WTC11 (cell line): ENCODE measurements around the gene MESD. TPM values are rescaled to one million over a fixed set of nuclear protein-coding genes. Genes with fewer than 3 reads are reported as not detected.

ENCODE experiments used
- ATAC-seq: fragments of 200-7000 bp; cut with Tn5 transposase; 2 replicates; pipeline ENCODE4 v1.10.0; 2021; ENCODE audit warnings: mild to moderate bottlenecking, moderate library complexity
- CTCF ChIA-PET: fragments of 300-600 bp; sonication (Branson Sonifier 250); formaldehyde crosslinking; loops from one replicate; lab custom pipeline; 2021; ENCODE audit warnings: antibody characterized with exemption; lab: Charles Lee
- POLR2A ChIA-PET: fragments of 350-600 bp; sonication (Branson Sonifier 250); formaldehyde crosslinking; loops from one replicate; lab custom pipeline; 2021; ENCODE audit warnings: antibody characterized with exemption; lab: Charles Lee
- DNase-seq: peaks from one replicate; pipeline ENCODE4 v3.0.0; 2021; ENCODE audit warnings: low spot score
- H3K27ac Mint-ChIP-seq: 2 replicates; pipeline ENCODE4 v1.8.0; 2021; ENCODE audit warnings: mixed read lengths
- H3K27me3 Mint-ChIP-seq: 2 replicates; pipeline ENCODE4 v1.8.0; 2021; ENCODE audit warnings: low read depth, mild to moderate bottlenecking, moderate library complexity, mixed read lengths
- H3K36me3 Mint-ChIP-seq: 2 replicates; pipeline ENCODE4 v1.8.0; 2021; ENCODE audit warnings: mixed read lengths
- H3K4me1 Mint-ChIP-seq: 2 replicates; pipeline ENCODE4 v1.8.0; 2022; ENCODE audit warnings: mixed read lengths
- H3K4me3 Mint-ChIP-seq: 2 replicates; pipeline ENCODE4 v1.8.0; 2021; ENCODE audit warnings: mild to moderate bottlenecking, moderate library complexity, mixed read lengths
- H3K9me3 Mint-ChIP-seq: 2 replicates; pipeline ENCODE4 v1.8.0; 2021; ENCODE audit warnings: mixed read lengths
- ATF1 ChIP-seq: sonication (generic); formaldehyde crosslinking; IDR thresholded peaks from 2 replicates; pipeline ENCODE4 v1.8.1; 2023; ENCODE audit warnings: mild to moderate bottlenecking, moderate library complexity, missing genetic modification reagents
- FOXJ3 ChIP-seq: sonication (generic); formaldehyde crosslinking; IDR thresholded peaks from 2 replicates; pipeline ENCODE4 v1.9.0; 2021; ENCODE audit warnings: missing genetic modification reagents, mild to moderate bottlenecking, borderline replicate concordance
- FOXP1 ChIP-seq: sonication (generic); formaldehyde crosslinking; IDR thresholded peaks from 2 replicates; pipeline ENCODE4 v1.8.0; 2022; ENCODE audit warnings: missing genetic modification reagents, mild to moderate bottlenecking, moderate library complexity, borderline replicate concordance
- HMGA2 ChIP-seq: fragments of 250-450 bp; sonication (Bioruptor Pico); IDR thresholded peaks from 2 replicates; pipeline ENCODE4 v1.4.0; 2021; ENCODE audit warnings: mild to moderate bottlenecking, moderate library complexity
- NFE2L1 ChIP-seq: sonication (generic); formaldehyde crosslinking; IDR thresholded peaks from 2 replicates; pipeline ENCODE4 v1.8.1; 2023; ENCODE audit warnings: missing genetic modification reagents
- NR1H2 ChIP-seq: sonication (generic); formaldehyde crosslinking; IDR thresholded peaks from 2 replicates; pipeline ENCODE4 v1.9.0; 2021; ENCODE audit warnings: mild to moderate bottlenecking, moderate library complexity, missing genetic modification reagents
- NR3C1 ChIP-seq: sonication (generic); formaldehyde crosslinking; conservative IDR thresholded peaks from 2 replicates; pipeline ENCODE4 v1.8.1; 2023; ENCODE audit warnings: low read depth, mild to moderate bottlenecking, missing genetic modification reagents
- PRRX2 ChIP-seq: fragments of 250-450 bp; sonication (Bioruptor Pico); IDR thresholded peaks from 2 replicates; pipeline ENCODE4 v1.8.0; 2021; ENCODE audit warnings: mild to moderate bottlenecking
- SMAD4 ChIP-seq: sonication (generic); formaldehyde crosslinking; IDR thresholded peaks from 2 replicates; pipeline ENCODE4 v1.8.0; 2022; ENCODE audit warnings: mild to moderate bottlenecking, missing genetic modification reagents
- SP1 ChIP-seq: sonication (generic); formaldehyde crosslinking; conservative IDR thresholded peaks from 2 replicates; pipeline ENCODE4 v1.8.1; 2022; ENCODE audit warnings: missing genetic modification reagents
- TCF7 ChIP-seq: sonication (generic); formaldehyde crosslinking; IDR thresholded peaks from 2 replicates; pipeline ENCODE4 v1.8.0; 2022; ENCODE audit warnings: mild to moderate bottlenecking, low read depth, missing genetic modification reagents, moderate library complexity
- ZNF263 ChIP-seq: sonication (generic); formaldehyde crosslinking; IDR thresholded peaks from 2 replicates; pipeline ENCODE4 v1.8.1; 2022; ENCODE audit warnings: low read depth, mild to moderate bottlenecking, moderate library complexity, missing genetic modification reagents
- total RNA-seq: library from RNA; stranded (reverse); gene quantifications from 3 replicates; pipeline ENCODE4 v1.2.3, GENCODE V29; 2021
- TF ChIP-seq, protein P1 (sequence below): sonication (generic); formaldehyde crosslinking; IDR thresholded peaks from 2 replicates; pipeline ENCODE4 v1.8.1; 2023; ENCODE audit warnings: mild to moderate bottlenecking, missing genetic modification reagents
- TF ChIP-seq, protein P2 (sequence below): sonication (generic); formaldehyde crosslinking; conservative IDR thresholded peaks from 2 replicates; pipeline ENCODE4 v1.8.1; 2023; ENCODE audit warnings: mild to moderate bottlenecking, low read depth, missing genetic modification reagents, moderate library complexity
- TF ChIP-seq, protein P3 (sequence below): sonication (generic); formaldehyde crosslinking; IDR thresholded peaks from 2 replicates; pipeline ENCODE4 v1.8.0; 2023; ENCODE audit warnings: mild to moderate bottlenecking, missing genetic modification reagents
- TF ChIP-seq, protein P4 (sequence below): fragments of 250-450 bp; sonication (Bioruptor Pico); conservative IDR thresholded peaks from 2 replicates; pipeline ENCODE4 v1.9.0; 2021; ENCODE audit warnings: mild to moderate bottlenecking

Gene MESD
- total RNA-seq, 1 experiment from 2014 or later, result 28.3 TPM

DNA sequence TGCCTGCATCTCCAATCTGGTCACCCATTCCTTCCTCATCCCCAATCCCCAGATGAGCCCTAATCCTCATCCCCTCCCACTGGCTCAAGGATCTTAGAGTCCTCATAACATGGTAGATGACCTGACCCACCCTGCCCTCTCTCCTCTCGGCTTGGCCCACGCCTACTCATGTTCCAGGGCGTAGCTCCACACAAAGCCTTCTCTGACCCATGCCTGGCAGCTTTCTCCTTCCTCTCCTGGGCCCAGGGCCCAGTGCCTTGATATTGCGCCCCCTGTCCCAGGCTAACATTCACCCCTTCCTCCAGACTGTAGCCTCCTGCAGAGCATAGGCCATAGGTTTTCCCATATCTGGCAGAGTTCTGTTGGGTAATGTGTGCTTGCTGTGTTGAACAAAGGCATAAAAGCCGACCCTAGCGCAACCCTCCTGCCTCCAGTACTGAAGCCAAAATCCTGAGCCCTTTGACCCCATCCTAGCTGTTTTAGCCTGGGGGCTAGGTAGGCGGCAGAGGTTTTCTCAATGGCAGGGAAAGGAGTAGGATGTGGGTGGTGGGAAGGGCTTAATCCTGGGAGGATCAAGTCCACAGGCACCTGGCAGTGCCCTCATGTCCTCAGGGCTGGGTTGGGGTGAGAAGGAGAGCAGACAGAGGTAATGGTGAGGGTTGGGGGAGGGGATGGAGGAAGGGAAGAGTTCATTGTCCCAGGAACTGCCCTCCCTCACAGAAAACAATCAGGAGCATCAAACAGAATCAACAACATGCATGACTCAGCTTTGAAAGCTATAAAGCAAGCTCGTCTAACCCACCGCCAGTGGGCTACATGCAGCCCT lies 35.5 kb downstream of the MESD start (continued):
- TF ChIP-seq ZNF263, result no peak
- no peak for TF ChIP-seq TCF7 (CRISPR knock-in tag)
- TF ChIP-seq, protein P1, sequence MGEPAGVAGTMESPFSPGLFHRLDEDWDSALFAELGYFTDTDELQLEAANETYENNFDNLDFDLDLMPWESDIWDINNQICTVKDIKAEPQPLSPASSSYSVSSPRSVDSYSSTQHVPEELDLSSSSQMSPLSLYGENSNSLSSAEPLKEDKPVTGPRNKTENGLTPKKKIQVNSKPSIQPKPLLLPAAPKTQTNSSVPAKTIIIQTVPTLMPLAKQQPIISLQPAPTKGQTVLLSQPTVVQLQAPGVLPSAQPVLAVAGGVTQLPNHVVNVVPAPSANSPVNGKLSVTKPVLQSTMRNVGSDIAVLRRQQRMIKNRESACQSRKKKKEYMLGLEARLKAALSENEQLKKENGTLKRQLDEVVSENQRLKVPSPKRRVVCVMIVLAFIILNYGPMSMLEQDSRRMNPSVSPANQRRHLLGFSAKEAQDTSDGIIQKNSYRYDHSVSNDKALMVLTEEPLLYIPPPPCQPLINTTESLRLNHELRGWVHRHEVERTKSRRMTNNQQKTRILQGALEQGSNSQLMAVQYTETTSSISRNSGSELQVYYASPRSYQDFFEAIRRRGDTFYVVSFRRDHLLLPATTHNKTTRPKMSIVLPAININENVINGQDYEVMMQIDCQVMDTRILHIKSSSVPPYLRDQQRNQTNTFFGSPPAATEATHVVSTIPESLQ (CRISPR knock-in tag), result no peak
- no peak for TF ChIP-seq NR1H2 (CRISPR knock-in tag)
- TF ChIP-seq, protein P2, sequence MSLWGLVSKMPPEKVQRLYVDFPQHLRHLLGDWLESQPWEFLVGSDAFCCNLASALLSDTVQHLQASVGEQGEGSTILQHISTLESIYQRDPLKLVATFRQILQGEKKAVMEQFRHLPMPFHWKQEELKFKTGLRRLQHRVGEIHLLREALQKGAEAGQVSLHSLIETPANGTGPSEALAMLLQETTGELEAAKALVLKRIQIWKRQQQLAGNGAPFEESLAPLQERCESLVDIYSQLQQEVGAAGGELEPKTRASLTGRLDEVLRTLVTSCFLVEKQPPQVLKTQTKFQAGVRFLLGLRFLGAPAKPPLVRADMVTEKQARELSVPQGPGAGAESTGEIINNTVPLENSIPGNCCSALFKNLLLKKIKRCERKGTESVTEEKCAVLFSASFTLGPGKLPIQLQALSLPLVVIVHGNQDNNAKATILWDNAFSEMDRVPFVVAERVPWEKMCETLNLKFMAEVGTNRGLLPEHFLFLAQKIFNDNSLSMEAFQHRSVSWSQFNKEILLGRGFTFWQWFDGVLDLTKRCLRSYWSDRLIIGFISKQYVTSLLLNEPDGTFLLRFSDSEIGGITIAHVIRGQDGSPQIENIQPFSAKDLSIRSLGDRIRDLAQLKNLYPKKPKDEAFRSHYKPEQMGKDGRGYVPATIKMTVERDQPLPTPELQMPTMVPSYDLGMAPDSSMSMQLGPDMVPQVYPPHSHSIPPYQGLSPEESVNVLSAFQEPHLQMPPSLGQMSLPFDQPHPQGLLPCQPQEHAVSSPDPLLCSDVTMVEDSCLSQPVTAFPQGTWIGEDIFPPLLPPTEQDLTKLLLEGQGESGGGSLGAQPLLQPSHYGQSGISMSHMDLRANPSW (CRISPR knock-in tag), result no peak
- TF ChIP-seq PRRX2, result no peak
- no peak for TF ChIP-seq HMGA2 (CRISPR knock-in tag)
- TF ChIP-seq SMAD4 (CRISPR knock-in tag), result no peak
- peak; percentile 98 for TF ChIP-seq NFE2L1 (CRISPR knock-in tag)
- no peak for TF ChIP-seq NR3C1 (CRISPR knock-in tag)
- TF ChIP-seq, protein P3, sequence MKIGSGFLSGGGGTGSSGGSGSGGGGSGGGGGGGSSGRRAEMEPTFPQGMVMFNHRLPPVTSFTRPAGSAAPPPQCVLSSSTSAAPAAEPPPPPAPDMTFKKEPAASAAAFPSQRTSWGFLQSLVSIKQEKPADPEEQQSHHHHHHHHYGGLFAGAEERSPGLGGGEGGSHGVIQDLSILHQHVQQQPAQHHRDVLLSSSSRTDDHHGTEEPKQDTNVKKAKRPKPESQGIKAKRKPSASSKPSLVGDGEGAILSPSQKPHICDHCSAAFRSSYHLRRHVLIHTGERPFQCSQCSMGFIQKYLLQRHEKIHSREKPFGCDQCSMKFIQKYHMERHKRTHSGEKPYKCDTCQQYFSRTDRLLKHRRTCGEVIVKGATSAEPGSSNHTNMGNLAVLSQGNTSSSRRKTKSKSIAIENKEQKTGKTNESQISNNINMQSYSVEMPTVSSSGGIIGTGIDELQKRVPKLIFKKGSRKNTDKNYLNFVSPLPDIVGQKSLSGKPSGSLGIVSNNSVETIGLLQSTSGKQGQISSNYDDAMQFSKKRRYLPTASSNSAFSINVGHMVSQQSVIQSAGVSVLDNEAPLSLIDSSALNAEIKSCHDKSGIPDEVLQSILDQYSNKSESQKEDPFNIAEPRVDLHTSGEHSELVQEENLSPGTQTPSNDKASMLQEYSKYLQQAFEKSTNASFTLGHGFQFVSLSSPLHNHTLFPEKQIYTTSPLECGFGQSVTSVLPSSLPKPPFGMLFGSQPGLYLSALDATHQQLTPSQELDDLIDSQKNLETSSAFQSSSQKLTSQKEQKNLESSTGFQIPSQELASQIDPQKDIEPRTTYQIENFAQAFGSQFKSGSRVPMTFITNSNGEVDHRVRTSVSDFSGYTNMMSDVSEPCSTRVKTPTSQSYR (CRISPR knock-in tag), result no peak
- TF ChIP-seq ATF1 (CRISPR knock-in tag), result no peak

DNA sequence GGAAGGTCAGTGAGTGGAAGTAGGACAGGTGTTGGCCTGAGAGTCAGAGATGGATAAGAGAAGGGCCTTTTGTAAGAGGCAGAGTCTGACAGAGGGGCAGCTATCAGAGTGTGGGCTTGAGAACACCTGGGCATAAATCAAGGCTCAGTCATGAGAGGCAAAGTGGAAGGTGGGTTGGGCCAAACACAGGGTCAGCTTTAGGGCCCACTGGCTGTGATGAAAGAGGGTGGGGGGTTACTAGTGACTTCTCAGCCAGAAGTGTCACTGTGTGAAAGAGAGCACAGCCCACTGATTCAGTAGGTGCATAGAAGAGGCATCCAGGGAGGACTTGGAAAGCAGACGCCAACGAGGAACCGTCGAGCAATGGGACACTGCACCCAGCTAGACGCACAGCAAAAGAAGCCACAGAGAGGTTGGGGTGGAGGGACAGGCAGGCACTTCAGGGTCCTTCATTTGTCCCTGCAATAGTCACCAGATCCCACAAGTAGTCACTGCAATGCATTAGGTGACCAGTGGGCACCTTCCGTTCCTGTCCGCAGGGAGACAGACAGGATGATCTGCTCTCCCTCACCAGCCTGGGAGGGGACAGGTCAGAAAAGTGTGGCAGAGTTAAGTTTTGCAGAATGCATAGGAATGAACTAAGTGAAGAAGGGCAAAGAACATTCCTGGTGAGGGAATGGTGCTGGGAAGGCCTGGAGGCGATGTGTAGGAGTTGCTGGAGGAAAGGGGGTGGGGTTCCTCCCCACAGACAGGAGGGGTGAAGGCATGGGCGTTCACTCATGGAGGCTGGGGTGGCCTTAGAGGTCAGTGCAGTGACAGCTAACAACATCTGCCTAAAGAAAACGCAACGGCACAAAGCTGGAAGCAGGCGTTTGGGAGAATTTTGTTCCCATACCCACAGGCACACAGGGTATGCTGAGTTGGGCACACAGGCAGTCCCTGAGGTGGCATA lies 36.3 kb downstream of the MESD start:
- H3K36me3 Mint-ChIP-seq, result peaks cover 23% of the 10 kb centered on the region
- POLR2A ChIA-PET, result no interaction called here
- no peak for ATAC-seq
- no peak overlapping the region for H3K4me3 Mint-ChIP-seq
- DNase-seq, result no peak
- no peaks in the 10 kb centered on the region for H3K27me3 Mint-ChIP-seq
- TF ChIP-seq SP1 (CRISPR knock-in tag), result no peak
- TF ChIP-seq FOXP1 (CRISPR knock-in tag), result 0 out of 2 replicates have a peak, but pooled peaks have one; percentile 20
- TF ChIP-seq, protein P2 (CRISPR knock-in tag), result no peak
- no peak for TF ChIP-seq FOXJ3
- TF ChIP-seq, protein P4, sequence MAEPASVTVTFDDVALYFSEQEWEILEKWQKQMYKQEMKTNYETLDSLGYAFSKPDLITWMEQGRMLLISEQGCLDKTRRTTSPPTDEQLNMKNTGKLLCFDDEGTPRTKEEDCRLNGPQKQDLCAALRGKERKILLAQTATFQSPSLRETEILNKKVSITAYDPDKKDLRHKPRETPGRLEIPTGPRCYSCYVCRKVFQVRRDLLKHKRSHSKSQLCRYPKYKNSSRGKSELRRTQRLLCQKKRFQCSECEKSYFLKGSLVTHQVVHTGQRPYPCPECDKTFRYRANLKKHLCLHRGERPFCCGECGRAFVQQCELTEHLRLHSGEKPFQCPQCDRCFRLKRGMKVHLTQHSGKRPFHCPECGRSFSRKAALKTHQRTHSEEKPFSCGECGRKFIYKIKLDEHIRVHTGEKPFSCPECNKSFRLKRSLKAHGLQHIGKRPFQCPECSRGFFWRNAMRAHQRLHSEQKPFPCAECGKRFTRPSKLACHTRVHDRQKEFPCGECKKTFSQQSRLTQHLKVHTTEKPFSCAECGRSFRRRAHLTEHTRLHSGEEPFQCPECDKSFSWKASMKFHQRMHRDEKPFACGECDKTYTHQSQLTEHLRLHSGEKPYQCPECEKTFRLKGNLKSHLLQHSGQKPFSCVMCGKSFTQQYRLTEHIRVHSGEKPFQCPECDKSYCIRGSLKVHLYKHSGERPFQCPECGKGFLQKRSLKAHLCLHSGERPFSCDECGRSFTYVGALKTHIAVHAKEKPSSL, result no peak
- H3K27ac Mint-ChIP-seq, result no peak overlapping the region
- CTCF ChIA-PET, result interaction anchor here (1.2 to 4.3 kb wide), 5 partner anchors 15 to 313 kb away, joined by 4 to 39 read pairs (median 6); partner anchors contain the start of gene CEMIP
- H3K4me1 Mint-ChIP-seq, result peaks cover 34% of the 10 kb centered on the region
- H3K9me3 Mint-ChIP-seq, result no peaks in the 10 kb centered on the region
